ACC112 (cell line): ENCODE results near the gene FSIP2.
A peak's percentile ranks its signal among the peaks of the same experiment; 100 is the strongest.

Experiments used
- H2AFZ ChIP-seq: fragments of 200-600 bp; sonication (generic); one replicate; pipeline ENCODE4 v1.6.0; 2017; ENCODE audit warnings: antibody characterized with exemption, low read length; ENCODE audit not compliant: unreplicated experiment
- H3K27ac ChIP-seq: fragments of 200-600 bp; sonication (generic); 2 replicates; pipeline ENCODE4 v1.5.1; 2014; ENCODE audit warnings: low read depth, mild to moderate bottlenecking, antibody characterized with exemption, low read length, moderate library complexity
- H3K27me3 ChIP-seq: fragments of 200-600 bp; sonication (generic); 2 replicates; pipeline ENCODE4 v1.6.1; 2014; ENCODE audit warnings: mild to moderate bottlenecking, antibody characterized with exemption, low read length, moderate library complexity, mixed read lengths; ENCODE audit not compliant: insufficient read depth
- H3K36me3 ChIP-seq: fragments of 200-600 bp; sonication (generic); 2 replicates; pipeline ENCODE4 v1.6.1; 2016; ENCODE audit warnings: mild to moderate bottlenecking, antibody characterized with exemption, low read length, moderate library complexity, mixed read lengths; ENCODE audit not compliant: insufficient read depth
- H3K4me1 ChIP-seq: fragments of 200-600 bp; sonication (generic); one replicate; pipeline ENCODE4 v1.6.1; 2016; ENCODE audit warnings: low read length, mixed read lengths; ENCODE audit not compliant: insufficient read depth, unreplicated experiment, control insufficient read depth
- H3K4me3 ChIP-seq: fragments of 200-600 bp; sonication (generic); 2 replicates; pipeline ENCODE4 v1.5.1; 2014; ENCODE audit warnings: mild to moderate bottlenecking, low read depth, low read length
- H3K79me2 ChIP-seq: fragments of 200-600 bp; sonication (generic); one replicate; pipeline ENCODE4 v1.6.0; 2016; ENCODE audit warnings: low read length; ENCODE audit not compliant: control insufficient read depth, unreplicated experiment, insufficient read depth

Gene FSIP2, protein sequence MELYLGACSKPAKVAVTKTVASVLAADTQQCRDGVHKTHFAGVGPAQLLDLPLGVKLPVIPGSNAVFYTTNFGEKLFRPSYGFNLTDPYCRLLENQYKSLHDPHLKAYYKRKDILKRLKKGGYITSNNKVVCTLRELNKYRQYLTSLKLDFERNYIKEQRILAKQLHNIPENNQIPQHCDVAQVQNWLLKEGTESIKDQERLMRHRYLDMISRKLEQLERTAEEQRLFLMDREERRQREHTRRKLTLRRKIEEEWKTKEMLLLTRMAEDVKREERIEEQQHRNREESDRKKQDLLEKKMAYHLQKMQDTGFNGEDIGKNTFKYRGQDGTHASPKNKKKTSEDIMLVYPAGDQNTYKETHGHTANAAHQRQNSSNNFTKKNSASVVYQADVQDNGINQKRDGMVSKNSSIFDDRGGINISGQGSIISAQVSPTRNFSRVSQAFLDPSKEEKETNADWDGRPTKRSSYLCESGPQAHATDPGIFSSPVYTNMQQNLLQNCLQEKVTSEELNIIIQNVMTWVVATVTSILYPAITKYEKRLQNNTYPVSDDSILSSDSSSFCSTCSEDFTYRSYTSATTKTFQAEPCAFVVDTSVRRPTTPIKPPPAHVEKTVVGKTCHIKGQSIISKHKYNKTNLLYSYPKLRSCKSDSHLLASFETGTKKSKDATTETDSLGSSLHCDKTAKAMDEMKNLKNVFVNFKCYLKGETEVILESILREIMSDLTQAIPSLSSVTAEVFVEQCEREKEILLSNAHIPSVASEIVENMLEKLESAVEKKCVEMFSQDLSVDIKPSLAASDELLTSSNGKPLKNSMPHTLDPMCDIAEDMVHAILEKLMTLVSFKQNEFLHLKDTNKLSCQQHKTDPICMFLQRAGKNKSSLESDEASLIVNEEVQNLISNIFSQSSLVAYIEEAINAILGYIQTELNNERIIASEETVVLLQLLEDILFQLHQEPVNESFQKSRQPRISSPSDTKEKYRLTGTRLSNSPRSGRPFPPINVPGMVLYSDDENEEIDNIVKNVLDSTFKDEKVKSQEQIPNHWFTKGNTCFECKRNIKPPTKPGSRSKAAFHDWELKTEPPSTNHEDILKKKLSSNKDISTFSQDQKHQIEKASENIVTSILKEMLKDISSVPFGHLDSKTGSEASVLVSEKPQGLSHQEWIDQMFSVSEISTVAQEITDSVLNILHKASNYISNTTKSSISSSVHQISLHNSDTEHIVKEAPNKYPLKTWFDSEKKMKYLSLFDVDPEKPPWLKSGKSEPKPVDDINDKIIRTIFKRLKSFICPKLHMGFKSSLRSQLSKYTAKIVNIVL (N-terminal part only)

DNA sequence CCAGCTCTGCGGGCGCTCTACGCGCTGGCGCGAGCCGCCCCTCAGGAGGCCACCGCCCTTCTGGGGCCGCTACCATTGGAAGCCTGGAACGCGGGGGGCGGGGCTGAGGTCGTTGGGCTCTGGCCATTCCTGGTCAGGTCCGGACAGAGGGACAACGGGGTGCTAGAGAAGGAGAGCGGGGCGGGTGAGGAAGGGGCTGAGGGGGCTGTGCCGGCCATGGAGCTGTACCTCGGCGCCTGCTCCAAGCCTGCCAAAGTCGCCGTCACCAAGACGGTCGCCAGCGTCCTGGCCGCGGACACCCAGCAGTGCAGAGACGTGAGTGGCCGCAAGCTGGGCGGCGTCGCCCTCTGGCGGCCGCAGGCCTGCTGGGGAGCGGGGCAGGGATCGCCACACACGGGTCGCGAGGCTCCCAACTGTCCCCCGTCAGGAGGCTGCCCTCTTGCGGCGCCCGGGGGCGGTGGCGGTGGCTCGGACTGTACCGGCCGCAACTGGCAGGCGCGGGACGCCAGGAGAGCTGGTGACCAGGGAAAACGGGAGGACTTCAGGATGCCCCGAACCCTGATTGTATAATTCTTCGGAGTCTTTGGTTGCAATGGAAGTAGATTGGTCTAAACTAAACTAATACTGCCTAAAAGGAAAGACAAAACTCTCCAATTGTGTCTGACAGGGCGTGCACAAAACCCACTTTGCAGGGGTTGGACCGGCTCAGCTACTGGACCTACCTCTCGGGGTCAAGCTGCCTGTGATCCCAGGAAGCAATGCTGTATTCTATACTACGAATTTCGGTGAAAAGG is at the start of gene FSIP2:
TSS of gene FSIP2 (plus strand) at position 126 of the 794 bp plus-strand sequence. CDS start at position 217, 91 bp downstream.
- no peak within 1 kb of the TSS for H3K27ac ChIP-seq
- peak within 1 kb of the TSS; percentile 76 for H3K4me3 ChIP-seq
- H3K79me2 ChIP-seq = no peaks in the 10 kb centered on the region
- peaks cover 13% of the 10 kb centered on the region; the same call in 1 of the 2 replicates for H3K27me3 ChIP-seq
- H3K4me1 ChIP-seq = no peaks in the 10 kb centered on the region
- H2AFZ ChIP-seq = peak within 1 kb of the TSS; percentile 38
- no peaks in the 10 kb centered on the region for H3K36me3 ChIP-seq

DNA sequence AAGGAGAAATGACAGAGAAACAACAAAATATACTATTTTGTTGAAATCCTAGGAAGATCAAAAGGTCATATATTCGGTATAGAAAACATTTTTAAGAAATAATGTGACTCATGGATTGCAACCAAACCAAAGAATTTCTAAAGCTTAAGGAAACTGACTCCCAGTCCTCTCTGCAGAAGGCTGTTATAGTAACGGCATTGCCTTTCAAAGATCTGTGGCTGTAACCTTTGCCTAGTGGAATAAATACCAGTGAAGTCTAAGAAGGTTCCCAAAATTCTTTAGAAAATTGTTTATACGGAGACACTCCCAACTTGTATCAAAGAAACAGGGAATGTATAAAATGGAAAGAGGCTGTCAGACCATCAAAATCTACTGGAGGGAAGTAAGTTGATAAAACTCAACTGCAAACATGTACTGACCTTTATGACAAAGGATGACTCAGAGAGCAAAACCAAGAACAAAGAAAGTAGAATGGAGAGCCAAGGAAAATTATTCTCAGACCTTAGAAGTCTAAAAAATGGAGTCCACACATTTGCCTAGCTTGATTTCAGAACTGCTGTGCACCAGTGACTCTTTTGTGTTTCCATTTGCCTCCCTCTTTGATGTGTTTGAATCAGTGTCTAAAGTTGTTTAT is 48.6 kb upstream of the FSIP2 start:
- Histone ChIP-seq H3K4me1 (peaks cover 3% of the 10 kb centered on the region), H3K79me2 (no peaks in the 10 kb centered on the region), H3K27ac (0 out of 2 replicates have a peak overlapping the region, but pooled peaks have one; percentile 8), H3K36me3 (no peaks in the 10 kb centered on the region), H3K27me3 (no peaks in the 10 kb centered on the region), H3K4me3 (0 out of 2 replicates have a peak overlapping the region, but pooled peaks have one; percentile 24), H2AFZ (no peak overlapping the region)

DNA sequence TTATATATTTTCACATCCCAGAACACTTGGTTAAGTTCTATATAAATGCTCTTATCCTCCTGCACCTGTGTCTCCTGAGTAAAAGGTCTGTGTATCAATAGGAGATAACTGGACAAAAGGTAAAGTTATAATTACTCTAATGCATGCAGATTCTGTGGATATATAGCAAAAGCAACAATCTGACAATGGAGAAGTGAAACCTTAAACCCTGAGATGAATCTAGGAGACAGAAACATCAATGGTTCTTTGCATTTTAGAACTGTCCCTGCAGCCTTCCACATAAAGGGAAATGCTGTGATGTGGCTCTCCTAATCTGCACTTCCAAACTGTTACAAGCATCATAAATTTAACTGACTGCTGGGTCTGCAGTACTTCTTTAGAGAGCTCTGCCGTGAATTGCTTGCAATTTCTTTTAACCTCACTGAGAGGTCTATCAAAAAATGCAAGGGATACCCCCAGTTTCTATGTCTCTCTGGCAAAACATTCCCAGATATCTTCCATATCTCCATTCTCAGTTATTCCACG is 42.8 kb upstream of the FSIP2 start:
- Histone ChIP-seq H3K4me1 (no peaks in the 10 kb centered on the region), H2AFZ (no peak overlapping the region), H3K36me3 (no peaks in the 10 kb centered on the region), H3K79me2 (no peaks in the 10 kb centered on the region), H3K27ac (no peak overlapping the region), H3K4me3 (no peak overlapping the region), H3K27me3 (no peaks in the 10 kb centered on the region)

DNA sequence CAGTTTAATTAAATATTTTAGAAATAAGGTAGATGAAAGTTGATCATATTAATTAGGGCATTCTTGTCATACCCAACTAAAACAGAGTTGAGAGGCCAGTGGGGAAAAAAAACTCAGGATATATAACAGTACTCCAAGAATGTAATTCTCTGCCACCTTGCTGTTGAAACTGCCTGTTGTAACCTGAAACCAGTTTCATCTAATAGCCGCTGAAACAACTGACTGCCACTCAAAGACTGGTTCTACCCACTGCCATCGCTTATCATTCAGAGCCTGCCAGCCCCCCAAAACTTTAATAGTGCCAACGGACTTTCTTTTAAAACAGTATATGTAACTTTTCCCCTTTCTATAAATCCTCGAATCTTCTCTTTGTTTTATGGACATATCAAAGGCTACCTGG is 37.7 kb upstream of the FSIP2 start:
- no peak overlapping the region for H3K4me3 ChIP-seq
- no peaks in the 10 kb centered on the region for H3K36me3 ChIP-seq
- no peak overlapping the region for H3K27ac ChIP-seq
- H3K4me1 ChIP-seq = no peaks in the 10 kb centered on the region
- no peaks in the 10 kb centered on the region for H3K79me2 ChIP-seq
- no peaks in the 10 kb centered on the region for H3K27me3 ChIP-seq
- H2AFZ ChIP-seq = no peak overlapping the region

DNA sequence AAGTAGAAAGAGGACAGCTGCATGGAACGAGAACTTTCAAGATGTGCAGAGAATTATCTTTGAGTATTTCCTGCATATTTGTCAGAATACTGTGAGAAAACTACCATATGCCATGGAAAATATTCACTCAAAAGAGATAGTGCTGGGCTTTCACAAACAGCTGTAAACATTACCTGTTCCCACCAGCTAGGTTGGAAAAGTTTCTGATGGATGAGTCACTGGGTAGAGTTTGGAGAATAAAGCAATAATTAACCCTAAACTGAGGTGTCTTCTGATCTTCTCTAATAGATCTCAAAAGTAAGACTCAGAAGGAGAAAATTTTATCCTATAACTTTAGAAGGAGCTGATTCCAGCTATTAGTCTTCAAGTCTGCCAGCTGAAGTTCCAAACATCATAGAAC is 3.9 kb upstream of the FSIP2 start:
- Histone ChIP-seq H3K79me2 (no peaks in the 10 kb centered on the region), H3K4me3 (no peak overlapping the region), H3K4me1 (no peaks in the 10 kb centered on the region), H3K36me3 (no peaks in the 10 kb centered on the region), H3K27ac (no peak overlapping the region), H2AFZ (no peak overlapping the region), H3K27me3 (no peaks in the 10 kb centered on the region)

DNA sequence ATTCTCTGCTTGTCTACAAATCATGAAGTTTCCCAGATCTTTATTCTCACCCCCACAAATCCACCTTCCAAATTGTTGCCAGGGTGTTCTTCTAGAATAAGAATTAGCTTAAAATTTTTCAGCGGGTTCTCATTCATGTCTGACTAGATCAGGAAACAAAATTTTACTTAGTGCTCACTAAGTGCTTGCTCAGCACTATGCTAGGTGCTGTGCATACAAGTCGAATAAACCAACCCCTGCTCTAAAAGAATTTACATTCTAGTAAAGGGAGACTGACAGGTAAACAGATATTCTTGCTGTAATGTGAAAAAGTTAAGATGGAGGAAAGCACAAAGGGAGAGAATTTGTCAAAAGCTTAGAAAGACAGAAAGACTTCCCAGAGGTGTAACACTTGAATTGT is 2.4 kb upstream of the FSIP2 start:
- H3K36me3 ChIP-seq = no peaks in the 10 kb centered on the region
- no peak overlapping the region for H2AFZ ChIP-seq
- H3K79me2 ChIP-seq = no peaks in the 10 kb centered on the region
- no peak overlapping the region for H3K27ac ChIP-seq
- peaks cover 1% of the 10 kb centered on the region; the same call in 1 of the 2 replicates for H3K27me3 ChIP-seq
- H3K4me3 ChIP-seq = no peak overlapping the region
- H3K4me1 ChIP-seq = no peaks in the 10 kb centered on the region

DNA sequence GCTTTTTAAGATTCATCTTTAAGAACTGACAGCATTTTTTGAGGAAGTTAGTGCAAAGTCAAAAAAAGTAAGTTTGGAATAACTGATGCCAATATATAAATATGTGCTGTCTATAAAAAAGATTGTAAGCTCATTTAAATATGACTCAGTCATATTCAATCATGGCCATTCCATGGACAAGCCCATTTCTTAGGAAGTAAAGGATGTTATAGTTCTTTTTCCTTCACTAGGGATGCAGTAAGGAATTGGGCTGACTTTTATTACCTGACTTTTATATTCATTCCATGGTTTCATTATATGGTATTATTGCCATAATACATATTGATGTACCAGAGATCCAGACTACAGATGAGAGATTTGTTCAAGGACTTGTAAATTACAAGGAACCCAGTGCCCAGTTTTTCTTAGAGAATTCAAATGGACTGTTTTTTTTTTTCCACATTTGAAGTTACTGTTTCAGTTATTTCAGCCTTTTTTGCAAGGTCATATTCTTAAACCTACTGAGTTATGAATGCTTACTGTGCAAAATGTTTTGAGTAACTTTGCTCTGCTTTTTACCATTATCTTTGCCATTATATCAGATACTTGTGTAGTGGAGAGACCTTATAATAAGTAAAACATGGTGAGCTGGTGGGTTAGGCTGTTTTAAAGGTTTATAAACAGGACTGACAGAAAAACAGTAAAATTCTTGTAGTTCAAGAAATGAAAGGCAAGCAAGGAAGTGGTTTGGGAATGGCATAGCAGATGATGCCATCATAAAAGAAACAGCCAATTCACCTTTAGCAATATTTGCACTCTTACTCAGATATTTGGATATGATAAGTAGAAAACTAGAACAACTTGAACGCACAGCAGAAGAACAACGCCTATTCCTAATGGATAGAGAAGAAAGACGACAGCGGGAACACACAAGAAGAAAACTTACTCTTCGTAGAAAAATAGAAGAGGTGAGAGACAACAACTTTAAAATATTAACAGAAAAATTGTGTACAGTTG is 7.6 kb downstream of the FSIP2 start:
- no peaks in the 10 kb centered on the region for H3K36me3 ChIP-seq
- peaks cover 12% of the 10 kb centered on the region; the same call in 1 of the 2 replicates for H3K27me3 ChIP-seq
- H3K27ac ChIP-seq = no peak overlapping the region
- H3K4me1 ChIP-seq = no peaks in the 10 kb centered on the region
- H3K79me2 ChIP-seq = no peaks in the 10 kb centered on the region
- no peak overlapping the region for H3K4me3 ChIP-seq
- no peak overlapping the region for H2AFZ ChIP-seq

DNA sequence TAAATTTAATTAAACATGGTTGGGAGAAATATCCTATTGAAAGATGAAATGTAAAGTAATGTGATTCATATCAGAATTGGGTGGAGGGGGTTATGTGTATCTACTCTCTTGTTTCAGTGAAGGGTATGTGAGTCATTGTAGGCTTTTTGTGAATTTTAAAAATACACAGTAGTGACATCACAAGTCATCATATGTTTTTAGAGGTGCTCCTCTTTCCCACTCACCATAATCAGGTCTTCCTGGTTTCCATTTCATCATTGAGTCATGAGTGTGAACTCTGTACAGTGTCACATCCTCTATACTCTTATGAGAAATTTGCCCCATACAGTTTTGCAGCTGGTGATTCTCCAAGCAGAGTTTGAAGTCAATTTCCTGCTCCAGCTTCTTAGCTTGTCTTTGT is 18.8 kb downstream of the FSIP2 start:
- Histone ChIP-seq H3K4me3 (no peak overlapping the region), H3K79me2 (no peaks in the 10 kb centered on the region), H3K27me3 (no peaks in the 10 kb centered on the region), H2AFZ (no peak overlapping the region), H3K36me3 (no peaks in the 10 kb centered on the region), H3K27ac (no peak overlapping the region; the same call in 1 of the 2 replicates), H3K4me1 (no peaks in the 10 kb centered on the region)
